SK-N-SH (cell line): ENCODE data around the gene ACACB.

Experiments used
- CTCF ChIP-seq: fragments of 200-600 bp; sonication (generic); IDR thresholded peaks from 2 replicates; pipeline ENCODE4 v1.6.1; 2017; ENCODE audit warnings: antibody characterized with exemption, mild to moderate bottlenecking, moderate library complexity
- EP300 ChIP-seq, 2 experiments: IDR thresholded peaks; 2 replicates each; pipeline versions ENCODE4 v1.4.0 to v1.6.1; 2012; ENCODE audit warnings: borderline replicate concordance in 1 of 2, low read depth in 1 of 2, low read length in 1 of 2
- EZH2phosphoT487 ChIP-seq: fragments of 200-600 bp; sonication (generic); IDR thresholded peaks from 2 replicates; pipeline ENCODE4 v1.6.1; 2017; ENCODE audit warnings: low read depth, mixed run types, mild to moderate bottlenecking, antibody characterized with exemption, moderate library complexity, borderline replicate concordance
- FOXM1 ChIP-seq: IDR thresholded peaks from 2 replicates; pipeline ENCODE4 v1.4.0; 2012; ENCODE audit warnings: low read depth, mild to moderate bottlenecking
- GATA2 ChIP-seq: sonication (generic); formaldehyde crosslinking; IDR thresholded peaks from 2 replicates; pipeline ENCODE4 v1.5.0; 2020; ENCODE audit warnings: mild to moderate bottlenecking, missing genetic modification reagents
- IRF3 ChIP-seq: fragments of 150-350 bp; IDR thresholded peaks from 2 replicates; pipeline ENCODE4 v1.6.1; 2016; ENCODE audit warnings: mild to moderate bottlenecking, low read depth, low read length
- JUND ChIP-seq: IDR thresholded peaks from 2 replicates; pipeline ENCODE4 v1.4.0; 2012
- RCOR1 ChIP-seq: fragments of 150-350 bp; IDR thresholded peaks from 2 replicates; pipeline ENCODE4 v1.6.1; 2017; ENCODE audit warnings: antibody characterized with exemption, low read length
- REST ChIP-seq: IDR thresholded peaks from 2 replicates; pipeline ENCODE4 v1.6.1; 2012; ENCODE audit warnings: mild to moderate bottlenecking, low read depth, low read length, moderate library complexity
- RFX5 ChIP-seq: IDR thresholded peaks from 2 replicates; pipeline ENCODE4 v1.6.1; 2012; ENCODE audit warnings: mild to moderate bottlenecking, improper control_type of control experiment, low read length

DNA sequence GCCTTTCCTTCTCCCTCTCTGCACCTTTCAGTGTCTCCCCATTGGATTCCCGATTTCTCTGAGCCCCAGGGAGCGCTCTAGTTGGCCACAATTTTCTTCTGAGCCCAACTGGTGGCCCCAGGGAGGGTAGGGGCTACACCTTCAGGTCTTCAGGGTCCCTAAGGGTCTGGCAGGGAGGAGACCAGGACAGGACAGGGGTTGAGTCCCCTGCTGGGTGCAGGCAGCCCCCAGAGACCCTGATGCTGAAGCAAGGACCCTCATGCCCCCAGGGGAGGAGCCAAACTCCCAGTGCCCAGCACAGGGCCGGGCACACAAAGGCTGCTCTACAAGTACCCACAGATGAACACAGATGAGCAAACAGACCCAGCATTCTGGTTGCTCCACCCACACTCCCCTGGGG is 180.0 kb downstream of the ACACB start:
- TF ChIP-seq RCOR1 (no peak), CTCF (no peak), REST (no peak), EP300 (IDR thresholded peaks at IDR 0.05; ENCODE audit: borderline replicate concordance in 1 of 2, low read depth in 1 of 2, low read length in 1 of 2) (no peak), RFX5 (no peak), JUND (no peak), EZH2phosphoT487 (no peak), IRF3 (no peak), GATA2 (CRISPR knock-in tag) (no peak), FOXM1 (no peak)
